ENCODE data around the gene RICTOR. TPM values are rescaled to one million over a fixed set of nuclear protein-coding genes. Genes with fewer than 3 reads are reported as not detected.

RICTOR gene
- polyA plus RNA-seq, 1 donor from 2014 or later = 12.9 TPM

GRCh38 chr5:39005566-39006232 is 68.5 kb downstream of the RICTOR start:
- Histone ChIP-seq H3K27me3 (ENCODE audit: insufficient read depth, low read depth, low read length) (no peaks in the 10 kb centered on the region), H3K27ac (ENCODE audit: low read length) (no peak overlapping the region), H4K20me1 (ENCODE audit: insufficient read depth) (no peaks in the 10 kb centered on the region), H3K79me2 (replicated peaks; ENCODE audit: insufficient read depth, low read length) (no peaks in the 10 kb centered on the region), H2AFZ (ENCODE audit: low read depth, low read length) (no peak overlapping the region), H3K36me3 (ENCODE audit: insufficient read depth, low read length) (no peaks in the 10 kb centered on the region), H3K9ac (ENCODE audit: low read length) (no peak overlapping the region), H3K4me2 (ENCODE audit: low read length) (no peak overlapping the region), H3F3A (ENCODE audit: insufficient read depth, low read length, poor library complexity, severe bottlenecking) (no peaks in the 10 kb centered on the region), H3K9me2 (ENCODE audit: insufficient read depth, low read length) (no peaks in the 10 kb centered on the region), H3K9me3 (ENCODE audit: low read length) (no peaks in the 10 kb centered on the region), H3K4me3 (ENCODE audit: low read length) (no peak overlapping the region)
- TF ChIP-seq EP300 (conservative IDR thresholded peaks at IDR 0.05; ENCODE audit: poor library complexity, severe bottlenecking) = no peak
- TF ChIP-seq EZH2 (IDR thresholded peaks at IDR 0.05; ENCODE audit: borderline replicate concordance, insufficient read depth, low read length, poor library complexity, severe bottlenecking) = no peak
- TF ChIP-seq SMC3 (conservative IDR thresholded peaks at IDR 0.05; ENCODE audit: poor library complexity) = no peak
- no peak for TF ChIP-seq RAD21 (conservative IDR thresholded peaks at IDR 0.05)
- TF ChIP-seq REST (IDR thresholded peaks at IDR 0.05; ENCODE audit: borderline replicate concordance) = no peak
- TF ChIP-seq MXI1 (conservative IDR thresholded peaks at IDR 0.05; ENCODE audit: poor library complexity, severe bottlenecking) = no peak
- no peak for TF ChIP-seq TAF1 (IDR thresholded peaks at IDR 0.05; ENCODE audit: low read depth)
- TF ChIP-seq POLR2AphosphoS5 (IDR thresholded peaks at IDR 0.05) = no peak
- TF ChIP-seq CTCF (IDR thresholded peaks at IDR 0.05; ENCODE audit: poor library complexity, severe bottlenecking) = no peak

GRCh38 chr5:39001683-39002082 is 72.5 kb downstream of the RICTOR start:
- Histone ChIP-seq H3F3A (ENCODE audit: insufficient read depth, low read length, poor library complexity, severe bottlenecking) (no peaks in the 10 kb centered on the region), H2AFZ (ENCODE audit: low read depth, low read length) (no peak overlapping the region), H3K4me2 (ENCODE audit: low read length) (no peak overlapping the region), H3K9me3 (ENCODE audit: low read length) (no peaks in the 10 kb centered on the region), H3K9me2 (ENCODE audit: insufficient read depth, low read length) (no peaks in the 10 kb centered on the region), H3K27ac (ENCODE audit: low read length) (no peak overlapping the region), H4K20me1 (ENCODE audit: insufficient read depth) (no peaks in the 10 kb centered on the region), H3K27me3 (ENCODE audit: insufficient read depth, low read depth, low read length) (no peaks in the 10 kb centered on the region), H3K36me3 (ENCODE audit: insufficient read depth, low read length) (peaks cover 4% of the 10 kb centered on the region), H3K4me3 (ENCODE audit: low read length) (no peak overlapping the region), H3K9ac (ENCODE audit: low read length) (no peak overlapping the region), H3K79me2 (replicated peaks; ENCODE audit: insufficient read depth, low read length) (peaks cover 6% of the 10 kb centered on the region)
- TF ChIP-seq TAF1 (IDR thresholded peaks at IDR 0.05; ENCODE audit: low read depth) (no peak), RAD21 (conservative IDR thresholded peaks at IDR 0.05) (no peak), POLR2AphosphoS5 (IDR thresholded peaks at IDR 0.05) (no peak), SMC3 (conservative IDR thresholded peaks at IDR 0.05; ENCODE audit: poor library complexity) (no peak), EP300 (conservative IDR thresholded peaks at IDR 0.05; ENCODE audit: poor library complexity, severe bottlenecking) (no peak), MXI1 (conservative IDR thresholded peaks at IDR 0.05; ENCODE audit: poor library complexity, severe bottlenecking) (no peak), REST (IDR thresholded peaks at IDR 0.05; ENCODE audit: borderline replicate concordance) (no peak), CTCF (IDR thresholded peaks at IDR 0.05; ENCODE audit: poor library complexity, severe bottlenecking) (no peak), EZH2 (IDR thresholded peaks at IDR 0.05; ENCODE audit: borderline replicate concordance, insufficient read depth, low read length, poor library complexity, severe bottlenecking) (no peak)

All from neural cell (in vitro differentiated cells).